Measurements from ENCODE around the gene SERINC2.
"Not testable (repeated sequence)": the region's sequence is repeated elsewhere in the genome, so short reads cannot be mapped to it uniquely, and the experiment has no call there.

SERINC2 gene

DNA sequence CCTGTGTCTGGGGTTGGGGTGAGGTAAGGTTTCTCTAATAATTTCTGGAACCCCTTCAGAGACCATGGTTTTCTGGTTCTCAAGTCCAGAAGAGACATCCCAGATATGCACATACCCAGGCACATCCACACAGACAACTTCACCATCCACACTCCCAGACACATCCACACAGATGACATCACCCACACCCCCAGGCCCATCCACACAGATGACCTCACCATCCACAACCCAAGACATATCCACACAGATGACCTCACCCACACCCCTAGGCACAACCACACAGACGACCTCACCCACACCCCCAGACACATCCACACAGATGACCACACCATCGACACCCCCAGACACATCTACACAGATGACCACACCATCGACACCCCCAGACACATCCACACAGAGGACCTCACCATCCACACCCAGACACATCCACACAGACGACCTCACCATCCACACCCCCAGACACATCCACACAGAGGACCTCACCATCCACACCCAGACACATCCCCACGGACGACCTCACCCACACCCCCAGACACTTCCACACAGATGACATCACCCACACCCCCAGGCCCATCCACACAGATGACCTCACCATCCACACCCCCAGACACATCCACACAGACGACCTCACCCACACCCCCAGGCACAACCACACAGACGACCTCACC lies 26.3 kb upstream of the SERINC2 start:
- not testable (repeated sequence) for DNase-seq

DNA sequence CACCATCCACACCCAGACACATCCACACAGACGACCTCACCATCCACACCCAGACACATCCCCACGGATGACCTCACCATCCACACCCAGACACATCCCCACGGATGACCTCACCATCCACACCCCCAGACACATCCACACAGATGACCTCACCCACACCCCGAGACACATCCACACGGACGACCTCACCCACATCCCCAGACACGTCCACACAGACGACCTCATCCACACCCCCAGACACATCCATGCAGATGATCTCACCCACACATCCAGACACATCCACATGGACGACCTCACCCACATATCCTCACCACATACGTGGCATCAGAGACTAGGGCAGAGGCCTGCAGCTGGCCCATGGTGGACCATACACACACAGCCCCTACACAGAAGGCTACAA lies 25.4 kb upstream of the SERINC2 start:
- DNase-seq = no peak

DNA sequence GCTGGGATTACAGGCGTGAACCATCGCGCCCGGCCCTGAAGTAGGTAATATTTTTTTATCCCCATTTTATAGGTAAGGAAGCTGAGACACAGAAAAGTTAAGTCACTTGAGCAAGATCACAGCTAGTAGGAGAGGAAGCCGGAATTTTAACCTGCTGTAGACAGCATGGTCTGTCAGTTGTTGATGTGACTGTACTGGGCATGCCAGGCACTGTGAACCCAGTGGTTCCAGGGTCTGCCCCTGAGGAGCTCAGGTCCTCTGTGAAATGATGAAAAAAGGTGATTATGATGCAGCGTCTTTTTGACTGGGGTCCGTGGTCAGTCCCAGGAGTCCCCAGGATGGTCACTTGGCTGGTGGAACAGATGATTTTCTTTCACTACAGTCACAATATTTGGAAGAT lies 23.4 kb upstream of the SERINC2 start:
- no peak for DNase-seq

DNA sequence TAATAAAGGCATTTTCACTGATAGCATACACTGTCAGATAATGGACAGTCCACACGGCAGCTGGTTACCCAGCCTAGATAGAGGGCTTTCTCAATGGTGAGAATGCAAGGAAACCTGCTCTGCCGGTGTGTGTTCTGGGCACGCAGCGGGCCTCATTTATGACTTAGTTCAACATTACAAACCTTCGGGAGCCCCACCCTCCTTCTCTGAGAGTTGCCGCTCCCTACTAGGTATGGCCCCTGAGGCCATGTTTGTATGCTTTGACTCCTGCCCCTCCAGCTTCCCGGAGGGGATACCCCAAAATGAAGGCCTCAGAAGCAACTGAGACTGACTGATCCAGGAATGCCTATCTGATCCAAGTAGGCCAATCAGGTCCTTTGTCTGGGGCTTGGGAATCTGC lies 22.9 kb upstream of the SERINC2 start:
- DNase-seq = no peak

DNA sequence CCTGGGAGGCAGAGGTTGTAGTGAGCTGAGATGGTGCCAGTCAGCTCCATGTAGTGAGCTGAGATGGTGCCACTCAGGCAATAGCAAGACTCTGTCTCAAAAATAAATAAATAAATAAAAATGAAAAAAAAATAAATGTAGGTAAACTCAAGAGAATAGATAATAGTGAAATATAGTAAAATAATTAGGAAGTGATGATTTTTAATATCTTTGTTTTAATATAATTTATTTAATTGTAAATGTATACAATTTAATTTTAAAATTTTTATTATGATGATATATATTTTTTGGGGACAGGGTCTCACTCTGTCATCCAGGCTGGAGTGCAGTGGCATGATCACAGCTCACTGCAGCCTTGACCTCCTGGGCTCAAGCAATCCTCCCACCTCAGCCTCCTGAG lies 19.6 kb upstream of the SERINC2 start:
- no peak for DNase-seq

DNA sequence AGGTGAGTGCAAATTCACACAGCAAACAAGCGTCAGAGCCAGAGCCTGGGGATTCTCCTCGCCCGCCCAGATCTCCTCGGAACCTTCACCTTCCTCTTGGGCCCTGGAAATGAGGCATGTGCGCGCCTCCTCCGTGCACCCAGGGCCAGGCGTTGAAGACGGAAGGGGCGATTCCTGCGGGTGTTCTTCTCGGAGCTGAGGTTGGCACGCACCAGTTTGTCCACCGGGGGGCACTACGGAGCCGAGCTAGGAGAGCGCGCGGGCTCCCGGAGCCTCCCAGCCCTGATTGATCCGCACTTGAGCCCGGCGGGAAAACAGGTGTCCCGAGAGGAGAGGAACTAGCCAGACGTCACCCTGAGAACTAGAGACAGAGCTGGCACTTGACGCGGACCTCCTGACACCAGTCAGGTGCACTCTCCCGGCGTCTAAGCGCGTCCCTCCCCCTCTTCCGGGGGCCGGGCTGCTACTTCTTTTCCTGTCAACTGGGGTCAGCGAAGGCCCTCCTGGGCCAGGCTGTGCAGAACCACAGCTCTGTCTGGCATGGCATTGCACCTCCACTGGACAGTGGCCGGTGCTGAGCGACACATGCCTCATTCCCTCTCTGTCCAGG lies 18.3 kb upstream of the SERINC2 start:
- DNase-seq = peak; percentile 60 to 77

DNA sequence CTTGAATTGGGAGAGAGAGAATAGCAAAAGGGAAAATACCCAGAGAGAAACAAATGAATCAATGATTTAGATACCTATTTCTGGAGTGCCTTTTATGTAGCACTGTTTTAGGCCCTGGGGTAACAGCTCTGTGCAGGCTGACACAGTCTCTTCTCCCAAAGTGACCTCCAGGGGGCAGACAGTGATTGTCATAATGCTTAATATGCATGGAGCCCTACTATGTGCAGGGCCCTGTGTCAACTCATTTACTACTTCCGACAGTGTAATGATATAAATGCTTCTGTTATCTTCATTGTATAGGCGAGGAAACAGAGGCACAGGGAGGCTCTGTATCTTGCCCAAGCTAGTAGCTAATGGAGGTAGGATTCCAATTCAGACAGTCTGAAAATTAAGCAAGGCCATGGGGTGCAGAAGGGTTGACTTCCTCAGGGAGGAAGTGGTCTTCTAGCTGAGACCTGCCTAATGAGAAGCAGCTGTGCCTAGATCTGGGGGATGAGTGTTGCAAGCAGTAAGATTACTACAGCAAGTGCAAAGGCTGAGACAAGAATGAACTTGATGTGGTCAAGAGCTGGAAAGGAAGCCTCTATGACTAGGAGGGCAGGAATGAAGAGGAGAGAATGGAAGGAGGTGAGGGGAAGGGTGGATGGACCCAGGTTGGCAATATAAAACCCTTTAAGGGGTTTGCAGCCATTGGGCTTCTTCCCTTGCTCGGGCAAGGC lies 16.2 kb upstream of the SERINC2 start:
- DNase-seq = no peak

DNA sequence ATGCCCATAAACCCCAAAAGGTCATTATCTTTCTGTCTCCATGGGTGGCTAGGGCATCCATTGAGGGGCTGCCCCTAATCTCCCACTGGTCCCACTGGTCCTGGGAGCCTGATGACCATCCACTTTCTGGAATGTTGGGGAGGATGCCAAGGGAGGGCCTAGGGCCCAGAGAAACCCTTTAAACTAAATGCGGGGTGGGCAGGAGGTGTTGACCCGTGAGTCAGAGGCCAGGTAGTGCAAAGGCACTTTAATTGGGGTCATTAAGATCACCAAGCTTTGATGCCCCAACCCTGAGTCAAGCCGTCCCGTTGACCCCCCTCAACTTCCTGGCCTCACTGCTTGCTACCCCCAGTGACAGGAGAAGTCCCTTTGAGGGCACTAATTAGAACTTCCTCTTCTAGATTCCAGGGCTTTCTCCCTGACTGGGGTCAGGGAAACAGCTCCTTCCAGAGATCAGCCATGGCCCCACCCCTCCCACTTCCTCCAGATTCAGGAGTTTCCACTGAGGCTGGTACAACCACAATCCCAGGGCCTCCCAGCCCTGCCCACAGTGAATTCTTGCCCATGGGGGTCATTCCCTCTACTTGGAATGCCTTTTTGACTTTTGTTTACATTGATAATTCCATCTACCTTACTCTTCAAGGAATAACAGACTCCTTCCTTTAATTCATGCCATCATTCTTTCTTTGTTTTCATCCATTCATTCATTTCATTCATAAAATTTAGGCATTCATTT lies 15.5 kb upstream of the SERINC2 start:
- DNase-seq = no peak

DNA sequence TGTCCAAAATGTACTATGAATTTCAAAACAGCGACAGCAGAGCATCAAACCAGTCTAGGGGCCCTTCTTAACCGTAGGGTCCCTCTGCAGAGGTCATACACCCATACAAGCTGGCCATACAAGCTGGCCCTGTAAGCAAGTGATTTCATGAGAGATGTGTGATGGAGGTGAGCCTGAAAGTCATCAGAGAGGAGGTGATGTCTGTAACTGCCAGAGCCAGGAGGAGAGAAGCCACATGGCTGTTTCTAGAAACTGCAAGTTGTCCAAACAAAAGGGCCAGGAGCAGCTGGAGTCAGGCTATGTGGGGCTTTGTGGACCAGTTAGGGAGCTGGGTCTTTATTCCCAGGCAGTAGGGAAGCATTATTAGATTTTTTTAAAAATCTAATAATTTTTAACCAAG lies 14.8 kb upstream of the SERINC2 start:
- DNase-seq = no peak

DNA sequence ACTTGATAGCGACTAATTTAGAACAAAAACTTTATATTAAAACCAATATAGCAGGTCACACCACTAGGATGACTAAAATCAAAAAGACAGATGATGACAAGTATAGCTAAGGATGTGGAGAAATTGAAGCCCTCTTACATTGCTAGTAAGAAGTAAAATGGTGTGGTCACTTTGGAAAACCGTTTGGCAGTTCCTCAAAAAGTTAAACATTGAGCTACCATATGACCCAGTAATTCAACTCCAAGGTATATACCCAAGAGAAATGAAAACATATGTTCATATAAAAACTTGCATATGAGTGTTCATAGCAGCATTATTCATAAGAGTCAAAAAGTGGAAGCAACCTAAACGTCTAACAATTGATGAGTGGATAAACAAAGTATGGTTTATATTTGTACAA lies 13.0 kb upstream of the SERINC2 start:
- no peak for DNase-seq

DNA sequence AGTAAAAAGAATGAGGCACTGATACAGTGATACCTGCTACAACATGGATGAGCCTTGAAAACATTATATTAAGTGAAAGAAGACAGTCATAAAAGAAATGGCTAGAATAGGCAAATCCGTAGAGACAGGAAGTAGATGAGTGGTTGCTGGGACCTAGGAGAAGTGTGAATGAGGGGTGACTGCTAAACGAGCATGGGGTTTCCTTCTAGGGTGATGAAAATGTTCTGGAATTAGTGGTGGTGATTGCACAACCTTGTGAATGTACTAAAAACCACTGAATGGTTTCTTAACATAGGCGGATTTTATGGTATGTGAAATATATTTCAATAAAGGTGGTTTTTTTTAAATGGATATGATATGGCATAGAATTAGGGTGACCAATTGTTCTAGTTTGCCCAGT lies 12.6 kb upstream of the SERINC2 start:
- DNase-seq = no peak

DNA sequence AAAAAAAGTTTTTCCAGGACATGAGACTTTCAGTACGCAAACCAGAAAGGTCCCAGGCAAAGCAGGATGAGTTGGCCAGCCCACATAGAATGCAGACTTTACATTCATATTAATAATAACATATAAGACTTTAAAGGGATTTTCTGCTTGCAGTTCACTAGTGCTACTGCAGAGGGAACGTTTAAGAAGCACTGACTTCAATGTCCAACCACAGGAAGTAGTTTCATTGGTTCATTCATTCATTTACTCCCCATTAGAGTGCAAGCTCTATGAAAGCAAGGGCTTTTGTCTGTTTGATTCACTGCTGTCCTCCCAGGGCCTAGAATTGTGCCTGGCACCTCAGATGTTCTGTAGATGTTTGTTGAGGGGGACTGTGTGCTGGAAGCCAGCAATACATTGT lies 11.8 kb upstream of the SERINC2 start:
- no peak for DNase-seq

DNA sequence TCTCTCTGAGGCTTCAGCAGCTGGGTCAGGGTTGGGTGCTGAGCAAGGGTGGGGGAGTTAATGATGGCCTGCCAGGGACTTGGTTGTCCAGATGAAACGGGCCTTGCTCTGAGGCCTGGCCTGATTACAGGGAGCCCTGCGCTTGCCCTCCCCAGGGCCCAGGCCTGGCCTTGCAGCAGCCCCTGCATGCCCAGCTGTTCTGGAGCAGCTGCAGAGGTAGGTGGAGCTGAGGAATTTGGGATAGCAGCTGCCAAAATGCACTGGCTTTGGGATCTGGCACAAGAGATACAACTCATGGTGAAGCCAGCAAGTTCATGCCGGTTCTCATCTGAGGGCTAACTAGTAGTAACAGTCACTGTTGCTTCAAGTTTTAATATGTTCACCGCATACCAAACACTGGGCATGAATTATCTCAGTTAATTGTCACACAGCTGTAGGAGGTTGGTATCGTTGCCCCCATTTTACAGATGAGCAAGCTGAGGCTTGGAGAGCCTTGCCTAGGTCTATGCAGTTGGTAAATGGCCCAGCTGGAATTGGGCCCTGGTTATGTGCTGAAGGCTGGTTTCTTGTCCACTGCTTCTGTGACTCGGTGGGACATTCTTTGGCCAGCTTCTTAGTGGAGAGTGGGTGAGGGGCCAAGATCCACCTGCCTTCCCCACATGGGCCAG lies 7.3 kb upstream of the SERINC2 start:
- no peak for DNase-seq

DNA sequence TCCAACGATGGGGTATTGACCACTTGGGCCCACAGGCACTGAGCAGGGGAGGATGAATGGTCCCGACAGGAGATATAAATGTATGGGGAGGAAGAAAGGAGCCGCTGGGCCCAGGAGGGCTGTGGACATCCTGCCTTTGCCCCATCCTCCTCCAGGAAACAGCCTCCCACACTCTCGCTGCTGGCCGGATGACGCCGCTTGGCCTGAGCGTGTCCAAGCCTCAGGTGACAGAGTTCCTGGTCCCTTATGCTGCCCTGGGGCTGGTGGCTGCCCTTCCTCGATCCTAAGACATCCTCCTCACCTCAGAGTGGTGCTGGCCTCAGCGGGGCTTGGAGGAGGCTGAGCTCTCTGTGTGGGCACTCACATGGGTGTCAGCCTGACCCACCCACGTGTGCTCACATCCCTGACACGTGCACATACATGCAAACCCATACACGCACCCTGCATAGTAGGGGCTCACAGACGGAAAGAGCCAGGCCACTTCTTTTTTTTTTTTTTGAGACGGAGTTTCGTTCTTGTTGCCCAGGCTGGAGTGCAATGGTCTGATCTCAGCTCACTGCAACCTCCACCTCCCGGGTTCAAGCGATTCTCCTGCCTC lies 5.9 kb upstream of the SERINC2 start:
- DNase-seq = no peak

DNA sequence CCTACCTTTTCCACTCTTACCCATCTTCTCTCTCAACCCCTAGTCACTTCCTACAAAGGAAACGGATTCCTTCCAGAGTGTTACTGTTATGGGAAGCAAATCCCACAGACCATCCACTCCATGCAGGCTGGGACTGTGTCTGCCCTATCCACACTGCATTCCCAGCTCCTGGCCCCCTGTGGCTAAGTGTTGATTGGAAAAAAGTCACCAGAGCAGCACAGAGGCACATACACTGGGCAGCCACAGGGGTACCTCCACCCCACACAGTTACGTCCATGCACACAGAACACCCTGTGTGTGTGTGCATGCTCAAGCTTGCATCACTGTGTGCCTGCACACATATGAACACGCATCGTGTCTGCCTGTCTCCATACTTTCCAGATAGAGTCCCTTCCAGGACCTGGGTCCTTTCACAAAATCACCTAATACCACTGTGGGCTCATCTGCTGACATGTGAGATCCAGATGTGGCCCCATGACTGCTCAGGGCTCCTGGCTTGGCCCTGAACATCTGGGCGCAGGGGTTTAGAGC lies 4.2 kb upstream of the SERINC2 start:
- DNase-seq = no peak

DNA sequence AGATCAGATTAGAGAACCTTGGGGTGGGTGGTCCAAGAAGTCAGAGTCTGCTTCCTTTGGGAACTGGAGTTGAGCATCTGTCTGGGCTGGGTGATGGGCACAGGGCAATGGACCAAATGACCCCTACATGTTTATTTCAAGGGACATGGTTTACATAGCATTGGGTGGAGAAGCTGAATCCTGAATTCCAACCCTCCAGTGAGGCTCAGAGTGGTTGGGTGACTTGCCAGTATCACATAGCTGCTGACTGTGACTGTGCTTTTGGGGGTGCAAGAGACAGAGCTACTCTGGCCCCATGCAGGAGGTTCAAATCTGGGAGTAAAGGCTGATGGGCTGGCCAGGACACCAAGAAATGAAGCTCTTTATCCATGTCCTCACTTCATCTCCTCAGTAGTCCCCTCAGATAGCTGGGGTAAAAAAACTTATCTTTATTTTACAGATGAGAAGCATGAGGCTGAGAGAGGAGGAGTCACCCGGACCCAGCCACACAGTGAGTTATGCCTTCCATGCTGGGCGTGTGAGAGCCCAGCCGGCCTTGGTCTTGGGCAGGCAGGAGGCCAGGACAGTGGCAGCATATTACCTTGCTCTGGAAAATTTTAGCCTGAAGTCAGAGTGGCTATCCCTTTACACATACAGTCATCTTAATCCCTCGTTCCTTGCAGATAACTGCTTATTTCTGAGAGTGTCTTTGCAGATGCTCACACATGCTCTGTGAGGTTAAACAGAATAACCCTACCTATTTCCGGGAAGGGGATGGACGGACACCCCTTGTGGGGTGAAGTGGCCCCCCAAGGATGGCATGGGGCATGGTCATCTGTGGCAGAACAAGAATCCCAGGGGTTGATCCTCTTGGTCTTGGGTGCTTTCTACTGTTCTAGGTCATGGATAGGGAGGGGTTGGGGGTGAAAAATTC lies 2.8 kb upstream of the SERINC2 start:
- no peak for DNase-seq

DNA sequence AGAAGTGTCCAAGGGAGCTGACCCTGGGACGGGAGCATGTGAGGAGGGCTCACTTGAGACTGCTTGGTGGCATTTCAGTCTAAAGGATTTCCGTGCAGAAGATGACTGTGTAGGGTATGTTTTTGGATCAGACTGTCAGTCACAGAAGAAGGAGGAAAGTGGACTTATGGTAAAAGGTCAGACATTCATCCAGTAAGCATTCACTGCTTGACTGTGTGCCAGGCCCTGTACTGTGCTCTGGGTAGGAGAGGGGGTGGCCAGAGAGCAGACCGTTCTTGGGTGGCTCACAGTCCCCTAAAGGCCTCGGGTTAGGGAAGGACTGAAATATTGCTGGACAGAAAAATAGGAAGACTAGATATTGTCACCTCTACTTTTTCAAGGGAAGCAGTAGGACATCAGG lies 2.1 kb upstream of the SERINC2 start:
- no peak for DNase-seq

DNA sequence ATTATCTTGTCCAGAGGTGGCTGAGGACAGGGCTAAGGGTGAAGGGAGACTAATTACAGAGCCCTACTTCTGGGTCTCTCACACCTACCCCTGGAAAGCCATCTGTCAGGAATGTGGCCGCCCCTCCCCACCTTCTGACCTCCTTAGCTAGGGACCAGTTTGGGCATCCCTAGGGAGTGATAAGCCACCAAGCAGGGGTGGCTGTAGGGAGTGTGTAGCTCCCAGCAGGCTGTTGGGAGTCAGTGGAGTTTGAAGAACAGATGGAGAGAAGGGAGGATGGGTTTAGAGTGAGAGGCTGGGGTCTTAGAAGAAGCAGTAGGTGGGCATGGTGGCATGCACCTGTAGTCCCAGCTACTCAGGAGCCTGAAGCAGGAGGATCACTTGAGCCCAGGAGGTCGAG lies 808 bp upstream of the SERINC2 start:
- DNase-seq = no peak

DNA sequence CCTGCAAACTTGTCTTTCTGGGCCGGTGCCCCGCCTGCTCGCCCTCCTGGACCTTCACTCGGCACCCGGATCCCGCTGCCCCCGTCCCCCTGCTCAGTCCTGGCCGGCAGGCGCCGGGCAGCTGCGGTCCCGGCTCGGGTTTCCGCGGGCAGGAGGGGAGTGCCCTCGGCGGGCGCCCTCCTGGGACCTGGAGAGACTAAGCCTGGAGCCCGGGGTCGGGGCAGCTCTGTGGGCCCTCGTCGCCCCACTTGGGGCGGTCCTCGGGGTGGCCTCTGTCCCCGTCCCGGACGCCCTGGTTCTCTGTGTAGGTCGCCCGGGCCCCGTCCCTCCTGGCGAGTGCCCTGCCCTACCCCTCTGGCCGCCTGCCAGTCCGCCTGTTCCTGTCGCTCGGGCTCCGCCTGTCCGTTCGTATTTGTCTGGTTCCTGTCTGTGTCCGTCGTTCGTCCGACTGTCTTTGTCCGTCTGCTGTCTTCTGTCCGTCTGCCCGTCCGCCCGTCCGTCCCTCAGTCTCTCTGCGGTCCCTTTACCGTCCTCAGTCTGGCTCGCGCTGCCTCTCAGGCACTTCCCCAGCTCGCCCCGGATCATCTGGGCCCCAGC lies 490 bp downstream of the SERINC2 start:
- DNase-seq = no peak

DNA sequence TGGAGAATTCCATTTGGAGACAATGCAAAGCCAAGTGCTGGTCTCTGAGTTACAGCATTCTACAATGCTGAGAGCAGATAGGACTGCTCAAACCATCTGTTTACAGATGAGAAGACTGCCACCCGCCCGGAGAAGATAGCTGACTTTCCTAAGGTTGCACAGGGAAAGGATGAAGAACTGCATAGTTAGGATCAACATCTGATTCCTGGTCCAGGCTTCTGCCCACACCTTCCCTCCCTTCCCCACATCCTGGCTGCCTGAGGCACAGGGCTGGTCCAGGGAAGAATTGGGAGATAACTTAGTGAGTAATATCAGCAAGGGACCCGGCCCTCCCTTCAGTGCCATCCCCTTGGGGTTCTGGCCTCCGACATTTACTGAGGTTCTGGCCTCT lies 2.0 kb downstream of the SERINC2 start:
- DNase-seq = no peak

DNA sequence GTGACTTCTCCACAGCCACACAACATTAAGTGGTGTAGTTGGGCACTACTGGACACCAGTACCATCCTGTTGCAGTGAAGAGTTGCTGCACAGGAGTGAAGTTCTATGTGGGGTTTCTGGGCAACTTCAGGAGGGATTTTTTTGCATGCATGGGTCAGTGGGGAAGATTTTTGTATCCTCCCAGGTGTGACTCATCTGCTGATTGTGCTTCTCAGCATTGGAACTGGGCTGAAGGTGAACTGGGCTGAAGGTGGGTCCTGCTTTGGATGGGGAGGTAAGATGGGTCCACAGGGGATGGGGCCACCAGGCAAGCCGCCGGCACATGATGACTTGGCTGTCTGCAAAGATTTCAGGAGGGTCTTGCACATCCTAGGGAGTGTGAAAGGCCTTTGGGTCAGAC lies 2.6 kb downstream of the SERINC2 start:
- no peak for DNase-seq
